ENCODE results near the gene LHX1.

Gene LHX1

GRCh38 chr17:36937001-36937958 is at the start of gene LHX1:
Gene LHX1, plus strand, starts transcription at chr17:36937475. Its CDS starts 723 bp downstream, at chr17:36938198.
- no peak for DNase-seq
- intact Hi-C loops (cut with DNase I) = no loop called here

GRCh38 chr17:36888236-36888951 is 48.9 kb upstream of the LHX1 start:
- intact Hi-C loops (cut with DNase I) = no loop called here
- peak in 23 of 42 donors; percentile 6 to 75 (median 32) for DNase-seq

GRCh38 chr17:36889770-36890349 is 47.4 kb upstream of the LHX1 start:
- intact Hi-C loops (cut with DNase I) = no loop called here
- DNase-seq = no peak

GRCh38 chr17:36890398-36891168 is 46.7 kb upstream of the LHX1 start:
- intact Hi-C loops (cut with DNase I) = no loop called here
- no peak for DNase-seq

GRCh38 chr17:36892112-36892838 is 45.0 kb upstream of the LHX1 start:
- intact Hi-C loops (cut with DNase I) = no loop called here
- DNase-seq = no peak

- intact Hi-C loops (cut with DNase I) = no loop called here
- no peak for DNase-seq
Measured at GRCh38 chr17:36894177-36894576, 43.1 kb upstream of the LHX1 start.

GRCh38 chr17:36894925-36895324 is 42.4 kb upstream of the LHX1 start:
- intact Hi-C loops (cut with DNase I) = no loop called here
- DNase-seq = no peak

GRCh38 chr17:36899250-36900159 is 37.8 kb upstream of the LHX1 start:
- no peak for DNase-seq
- intact Hi-C loops (cut with DNase I) = no loop called here

GRCh38 chr17:36900160-36900512 is 37.1 kb upstream of the LHX1 start:
- no peak for DNase-seq

GRCh38 chr17:36901506-36901905 is 35.8 kb upstream of the LHX1 start:
- intact Hi-C loops (cut with DNase I) = no loop called here
- no peak for DNase-seq

More at GRCh38 chr17:36900160-36900512, 37.1 kb upstream of the LHX1 start:
- intact Hi-C loops (cut with DNase I) = no loop called here

GRCh38 chr17:36907407-36907806 is 29.9 kb upstream of the LHX1 start:
- intact Hi-C loops (cut with DNase I) = no loop called here
- DNase-seq = no peak

- intact Hi-C loops (cut with DNase I) = no loop called here
- DNase-seq = no peak
Measured at GRCh38 chr17:36910513-36910912, 26.8 kb upstream of the LHX1 start.

GRCh38 chr17:36911001-36911400 is 26.3 kb upstream of the LHX1 start:
- no peak for DNase-seq
- intact Hi-C loops (cut with DNase I) = no loop called here

- no peak for DNase-seq
- intact Hi-C loops (cut with DNase I) = no loop called here
Measured at GRCh38 chr17:36913132-36913531, 24.1 kb upstream of the LHX1 start.

- no peak for DNase-seq
- intact Hi-C loops (cut with DNase I) = no loop called here
Measured at GRCh38 chr17:36918211-36918691, 19.0 kb upstream of the LHX1 start.

- intact Hi-C loops (cut with DNase I) = no loop called here
- DNase-seq = no peak
Measured at GRCh38 chr17:36919407-36919968, 17.8 kb upstream of the LHX1 start.

Measured in head of caudate nucleus (tissue), 42 donors.